K562 (cell line): ENCODE data around the gene PPP1R14B. TPM values are rescaled to one million over a fixed set of nuclear protein-coding genes. Genes with fewer than 3 reads are reported as not detected.
A peak's percentile ranks its signal among the peaks of the same experiment; 100 is the strongest.

Source experiments
- CEBPB ChIP-seq: fragments of 450-650 bp; IDR thresholded peaks from 2 replicates; pipeline ENCODE4 v1.6.1; 2016; ENCODE audit warnings: missing genetic modification characterization, missing compliant biosample characterization
- DMBX1 ChIP-seq: fragments of 250-450 bp; sonication (Bioruptor Pico); IDR thresholded peaks from 2 replicates; pipeline ENCODE4 v1.8.0; 2022; ENCODE audit warnings: inconsistent platforms, mild to moderate bottlenecking, moderate library complexity, borderline replicate concordance
- GATA2 ChIP-seq: sonication (generic); formaldehyde crosslinking; IDR thresholded peaks from 2 replicates; pipeline ENCODE4 v1.4.0; 2020; ENCODE audit warnings: mild to moderate bottlenecking, missing genetic modification reagents
- HEY1 ChIP-seq: fragments of 250-450 bp; sonication (Bioruptor Pico); IDR thresholded peaks from 2 replicates; pipeline ENCODE4 v1.5.0; 2020; ENCODE audit warnings: mild to moderate bottlenecking, moderate library complexity, borderline replicate concordance
- MCM2 ChIP-seq: fragments of 450-650 bp; IDR thresholded peaks from 2 replicates; pipeline ENCODE4 v1.6.1; 2017; ENCODE audit warnings: low read depth, mild to moderate bottlenecking
- PKNOX1 ChIP-seq: fragments of 450-650 bp; IDR thresholded peaks from 2 replicates; pipeline ENCODE4 v1.6.1; 2016
- POLR2H ChIP-seq: IDR thresholded peaks from 2 replicates; pipeline ENCODE4 v1.6.1; 2016; ENCODE audit warnings: missing genetic modification characterization, low read depth, mild to moderate bottlenecking, control low read depth, missing compliant biosample characterization, moderate library complexity
- RBM22 ChIP-seq: fragments of 200-400 bp; formaldehyde crosslinking; IDR thresholded peaks from 2 replicates; pipeline ENCODE4 v1.6.1; 2018; ENCODE audit warnings: low read length, low read depth; ENCODE audit not compliant: poor library complexity, severe bottlenecking
- RUNX1 ChIP-seq: sonication (generic); IDR thresholded peaks from 2 replicates; pipeline ENCODE4 v1.6.1; 2016; ENCODE audit warnings: antibody characterized with exemption, low read depth
- SNAPC5 ChIP-seq: fragments of 250-450 bp; sonication (Bioruptor Pico); IDR thresholded peaks from 2 replicates; pipeline ENCODE4 v1.8.0; 2021; ENCODE audit warnings: moderate library complexity, mild to moderate bottlenecking, inconsistent platforms
- U2AF1 ChIP-seq: fragments of 200-400 bp; formaldehyde crosslinking; optimal IDR thresholded peaks from 2 replicates; pipeline ENCODE3; 2017; ENCODE audit warnings: mild to moderate bottlenecking, low read depth, low read length, moderate library complexity
- ZNF197 ChIP-seq: fragments of 200-800 bp; sonication (Bioruptor generic); IDR thresholded peaks from 2 replicates; pipeline ENCODE4 v1.6.1; 2016; ENCODE audit warnings: low read depth, missing genetic modification characterization, missing compliant biosample characterization
- ZNF316 ChIP-seq: fragments of 450-650 bp; IDR thresholded peaks from 2 replicates; pipeline ENCODE4 v1.6.1; 2016
- ZNF324 ChIP-seq: fragments of 250-450 bp; sonication (Bioruptor Pico); IDR thresholded peaks from 2 replicates; pipeline ENCODE4 v1.4.0; 2020; ENCODE audit warnings: mild to moderate bottlenecking
- ZNF408 ChIP-seq: fragments of 250-450 bp; sonication (Bioruptor Pico); IDR thresholded peaks from 2 replicates; pipeline ENCODE4 v1.4.0; 2020; ENCODE audit warnings: low read depth, mild to moderate bottlenecking, moderate library complexity
- ZNF764 ChIP-seq: fragments of 250-450 bp; sonication (Bioruptor Pico); IDR thresholded peaks from 2 replicates; pipeline ENCODE4 v1.4.0; 2020; ENCODE audit warnings: low read depth, mild to moderate bottlenecking, moderate library complexity
- ZNF780A ChIP-seq: fragments of 250-450 bp; sonication (Bioruptor Pico); IDR thresholded peaks from 2 replicates; pipeline ENCODE4 v1.5.0; 2021; ENCODE audit warnings: mild to moderate bottlenecking
- polyA plus RNA-seq, 8 experiments: library from polyadenylated mRNA; depleted of rRNA in 4 of 8; stranded (reverse) in 5 of 8; unstranded in 3 of 8; fragments of >200 nt; fragmentation: Nextera tagmentation in 2 of 8; fragmentation: Illumina TruSeq in 1 of 8; extraction: Ambion mirVana in 2 of 8; extraction: Trizol in 1 of 8; gene quantifications; 2 replicates each; pipeline versions ENCODE4 v1.2.1 to v1.2.3, GENCODE V29; 2011 to 2014; ENCODE audit warnings: inconsistent platforms in 1 of 8, missing spikeins in 1 of 8
- total RNA-seq, 7 experiments: library from RNA; depleted of rRNA in 6 of 7; stranded (reverse); fragments of >200 nt in 6 of 7; fragmentation: Illumina TruSeq in 2 of 7; extraction: Trizol in 2 of 7; gene quantifications; 2 replicates each; pipeline versions ENCODE4 v1.2.1 to v1.2.3, GENCODE V29; 2011 to 2021; ENCODE audit warnings: low replicate concordance in 1 of 7
- TF ChIP-seq, protein P1 (sequence below): sonication (generic); formaldehyde crosslinking; IDR thresholded peaks from 2 replicates; pipeline ENCODE4 v1.8.1; 2023; ENCODE audit warnings: mild to moderate bottlenecking, missing genetic modification reagents
- TF ChIP-seq, protein P2 (sequence below): fragments of 450-650 bp; IDR thresholded peaks from 2 replicates; pipeline ENCODE4 v1.6.1; 2017; ENCODE audit warnings: antibody characterized with exemption
- TF ChIP-seq, protein P3 (sequence below): fragments of 250-450 bp; sonication (Bioruptor Pico); IDR thresholded peaks from 2 replicates; pipeline ENCODE4 v1.5.1; 2021; ENCODE audit warnings: mild to moderate bottlenecking
- TF ChIP-seq, protein P4 (sequence below): fragments of 450-650 bp; formaldehyde crosslinking; IDR thresholded peaks from 2 replicates; pipeline ENCODE4 v1.4.0; 2020; ENCODE audit warnings: mild to moderate bottlenecking

PPP1R14B gene
- total and polyA plus RNA-seq, 9 of the 15 experiments (the other 6 are each of a cell fraction or from before 2014, with no cell fraction given), result 7.7 to 566 (median 212) TPM

- TF ChIP-seq RBM22 (no peak), ZNF316 (no peak), U2AF1 (no peak), MCM2 (no peak), DMBX1 (no peak), CEBPB (tag) (no peak), ZNF780A (CRISPR knock-in tag) (no peak), RUNX1 (no peak), ZNF324 (no peak), PKNOX1 (peak; percentile 11; the same call in 1 of the 2 replicates), HEY1 (CRISPR knock-in tag) (peak; percentile 75; the same call in 1 of the 2 replicates), GATA2 (CRISPR knock-in tag) (no peak), ZNF408 (CRISPR knock-in tag) (no peak), ZNF764 (CRISPR knock-in tag) (no peak), POLR2H (tag) (no peak; the same call in 1 of the 2 replicates), ZNF197 (CRISPR knock-in tag) (no peak), SNAPC5 (no peak)
- TF ChIP-seq, protein P1, sequence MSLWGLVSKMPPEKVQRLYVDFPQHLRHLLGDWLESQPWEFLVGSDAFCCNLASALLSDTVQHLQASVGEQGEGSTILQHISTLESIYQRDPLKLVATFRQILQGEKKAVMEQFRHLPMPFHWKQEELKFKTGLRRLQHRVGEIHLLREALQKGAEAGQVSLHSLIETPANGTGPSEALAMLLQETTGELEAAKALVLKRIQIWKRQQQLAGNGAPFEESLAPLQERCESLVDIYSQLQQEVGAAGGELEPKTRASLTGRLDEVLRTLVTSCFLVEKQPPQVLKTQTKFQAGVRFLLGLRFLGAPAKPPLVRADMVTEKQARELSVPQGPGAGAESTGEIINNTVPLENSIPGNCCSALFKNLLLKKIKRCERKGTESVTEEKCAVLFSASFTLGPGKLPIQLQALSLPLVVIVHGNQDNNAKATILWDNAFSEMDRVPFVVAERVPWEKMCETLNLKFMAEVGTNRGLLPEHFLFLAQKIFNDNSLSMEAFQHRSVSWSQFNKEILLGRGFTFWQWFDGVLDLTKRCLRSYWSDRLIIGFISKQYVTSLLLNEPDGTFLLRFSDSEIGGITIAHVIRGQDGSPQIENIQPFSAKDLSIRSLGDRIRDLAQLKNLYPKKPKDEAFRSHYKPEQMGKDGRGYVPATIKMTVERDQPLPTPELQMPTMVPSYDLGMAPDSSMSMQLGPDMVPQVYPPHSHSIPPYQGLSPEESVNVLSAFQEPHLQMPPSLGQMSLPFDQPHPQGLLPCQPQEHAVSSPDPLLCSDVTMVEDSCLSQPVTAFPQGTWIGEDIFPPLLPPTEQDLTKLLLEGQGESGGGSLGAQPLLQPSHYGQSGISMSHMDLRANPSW (CRISPR knock-in tag), result no peak
- TF ChIP-seq, protein P2, sequence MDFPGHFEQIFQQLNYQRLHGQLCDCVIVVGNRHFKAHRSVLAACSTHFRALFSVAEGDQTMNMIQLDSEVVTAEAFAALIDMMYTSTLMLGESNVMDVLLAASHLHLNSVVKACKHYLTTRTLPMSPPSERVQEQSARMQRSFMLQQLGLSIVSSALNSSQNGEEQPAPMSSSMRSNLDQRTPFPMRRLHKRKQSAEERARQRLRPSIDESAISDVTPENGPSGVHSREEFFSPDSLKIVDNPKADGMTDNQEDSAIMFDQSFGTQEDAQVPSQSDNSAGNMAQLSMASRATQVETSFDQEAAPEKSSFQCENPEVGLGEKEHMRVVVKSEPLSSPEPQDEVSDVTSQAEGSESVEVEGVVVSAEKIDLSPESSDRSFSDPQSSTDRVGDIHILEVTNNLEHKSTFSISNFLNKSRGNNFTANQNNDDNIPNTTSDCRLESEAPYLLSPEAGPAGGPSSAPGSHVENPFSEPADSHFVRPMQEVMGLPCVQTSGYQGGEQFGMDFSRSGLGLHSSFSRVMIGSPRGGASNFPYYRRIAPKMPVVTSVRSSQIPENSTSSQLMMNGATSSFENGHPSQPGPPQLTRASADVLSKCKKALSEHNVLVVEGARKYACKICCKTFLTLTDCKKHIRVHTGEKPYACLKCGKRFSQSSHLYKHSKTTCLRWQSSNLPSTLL, result no peak
- TF ChIP-seq, protein P3, sequence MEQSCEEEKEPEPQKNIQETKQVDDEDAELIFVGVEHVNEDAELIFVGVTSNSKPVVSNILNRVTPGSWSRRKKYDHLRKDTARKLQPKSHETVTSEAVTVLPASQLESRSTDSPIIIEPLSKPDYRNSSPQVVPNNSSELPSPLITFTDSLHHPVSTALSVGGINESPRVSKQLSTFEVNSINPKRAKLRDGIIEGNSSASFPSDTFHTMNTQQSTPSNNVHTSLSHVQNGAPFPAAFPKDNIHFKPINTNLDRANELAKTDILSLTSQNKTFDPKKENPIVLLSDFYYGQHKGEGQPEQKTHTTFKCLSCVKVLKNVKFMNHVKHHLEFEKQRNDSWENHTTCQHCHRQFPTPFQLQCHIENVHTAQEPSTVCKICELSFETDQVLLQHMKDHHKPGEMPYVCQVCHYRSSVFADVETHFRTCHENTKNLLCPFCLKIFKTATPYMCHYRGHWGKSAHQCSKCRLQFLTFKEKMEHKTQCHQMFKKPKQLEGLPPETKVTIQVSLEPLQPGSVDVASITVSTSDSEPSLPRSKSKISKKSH (CRISPR knock-in tag), result no peak
- TF ChIP-seq, protein P4, sequence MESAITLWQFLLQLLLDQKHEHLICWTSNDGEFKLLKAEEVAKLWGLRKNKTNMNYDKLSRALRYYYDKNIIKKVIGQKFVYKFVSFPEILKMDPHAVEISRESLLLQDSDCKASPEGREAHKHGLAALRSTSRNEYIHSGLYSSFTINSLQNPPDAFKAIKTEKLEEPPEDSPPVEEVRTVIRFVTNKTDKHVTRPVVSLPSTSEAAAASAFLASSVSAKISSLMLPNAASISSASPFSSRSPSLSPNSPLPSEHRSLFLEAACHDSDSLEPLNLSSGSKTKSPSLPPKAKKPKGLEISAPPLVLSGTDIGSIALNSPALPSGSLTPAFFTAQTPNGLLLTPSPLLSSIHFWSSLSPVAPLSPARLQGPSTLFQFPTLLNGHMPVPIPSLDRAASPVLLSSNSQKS, result no peak
Observed at GRCh38 chr11:64268893-64269539, 22.3 kb upstream of the PPP1R14B start (continued).
